Spleen (tissue), 11 donors: ENCODE measurements around the gene PFKL. TPM values are rescaled to one million over a fixed set of nuclear protein-coding genes. Genes with fewer than 3 reads are reported as not detected.

Source experiments
- DNase-seq: peaks from one replicate; pipeline ENCODE4 v3.0.0-alpha.2; 2020
- H3K27ac ChIP-seq, 8 donors: fragments of 200-600 bp; sonication (generic) in 7 of 8; 1 replicate in 4 of 8; 2 replicates in 4 of 8; pipeline versions ENCODE4 v1.5.0 to v1.8.0; 2016 to 2021; ENCODE audit warnings: inconsistent platforms in 4 of 8, mild to moderate bottlenecking in 4 of 8, moderate library complexity in 1 of 8
- H3K27me3 ChIP-seq, 7 donors: fragments of 200-600 bp; sonication (generic) in 6 of 7; replicated peaks in 1 of 7; 1 replicate in 4 of 7; 2 replicates in 3 of 7; pipeline versions ENCODE4 v1.5.0 to v1.8.0; 2016 to 2021; ENCODE audit warnings: inconsistent platforms in 3 of 7, mild to moderate bottlenecking in 1 of 7
- H3K36me3 ChIP-seq, 6 donors: fragments of 200-600 bp; sonication (generic) in 5 of 6; 1 replicate in 4 of 6; 2 replicates in 2 of 6; pipeline versions ENCODE4 v1.5.0 to v1.8.0; 2016 to 2021; ENCODE audit warnings: inconsistent platforms in 2 of 6
- H3K4me1 ChIP-seq, 6 donors: fragments of 200-600 bp; sonication (generic) in 5 of 6; 1 replicate in 3 of 6; 2 replicates in 3 of 6; pipeline versions ENCODE4 v1.5.0 to v1.8.0; 2016 to 2021; ENCODE audit warnings: inconsistent platforms in 3 of 6
- H3K4me3 ChIP-seq, 8 donors: fragments of 200-600 bp; sonication (generic) in 7 of 8; 1 replicate in 4 of 8; 2 replicates in 4 of 8; pipeline versions ENCODE4 v1.5.0 to v1.8.0; 2016 to 2021; ENCODE audit warnings: inconsistent platforms in 4 of 8, mild to moderate bottlenecking in 4 of 8, moderate library complexity in 2 of 8
- H3K9me3 ChIP-seq, 8 donors: fragments of 200-600 bp; sonication (generic) in 7 of 8; 1 replicate in 4 of 8; 2 replicates in 4 of 8; pipeline versions ENCODE4 v1.5.0 to v1.8.0; 2016 to 2021; ENCODE audit warnings: inconsistent platforms in 4 of 8
- POLR2A ChIP-seq, 3 donors: fragments of 450-650 bp; IDR thresholded peaks; one replicate each; pipeline ENCODE4 v1.5.1; 2017; ENCODE audit warnings: antibody characterized with exemption in 3 of 3, mild to moderate bottlenecking in 1 of 3
- POLR2AphosphoS5 ChIP-seq, 3 donors: sonication (generic); formaldehyde crosslinking; IDR thresholded peaks; one replicate each; pipeline ENCODE4 v1.5.1; 2017; ENCODE audit warnings: antibody characterized with exemption in 3 of 3
- WGBS, 5 donors: extraction: QIAGEN DNeasy Blood & Tissue Kit in 3 of 5; methylation state at CpG; one replicate each; pipeline versions ENCODE4 v1.1.5 to v1.1.7; 2013 to 2018; 5-methylcytosine and 5-hydroxymethylcytosine counted together
- intact Hi-C: fragments of 100-400 bp; cut with DNase I; formaldehyde crosslinking; loops from one replicate; pipeline ENCODE4 v1.15.0; 2023; ENCODE audit warnings: low total_unique reads
- polyA plus RNA-seq, 3 donors: library from polyadenylated mRNA; stranded (reverse); fragments of 200-250 nt; gene quantifications; one replicate each; pipeline ENCODE4 v1.2.1, GENCODE V29; 2013
- total RNA-seq, 7 donors: library from RNA; depleted of rRNA in 3 of 7; stranded (reverse); fragments of >200 nt in 3 of 7; fragmentation: NEBNext Ultra II Directional in 4 of 7; extraction: Animal tissue kit (Norgen Biotek cat#: 25700) in 4 of 7; gene quantifications; one replicate each; pipeline versions ENCODE4 v1.1.0 to v1.2.1, GENCODE V29; 2016 to 2021
- TF ChIP-seq, protein P1 (sequence below), 11 experiments: fragments of 200-600 bp in 7 of 11; fragments of 450-650 bp in 4 of 11; sonication (generic) in 4 of 11; IDR thresholded peaks in 8 of 11; conservative IDR thresholded peaks in 3 of 11; 1 replicate in 7 of 11; 2 replicates in 4 of 11; pipeline versions ENCODE4 v1.4.0 to v1.8.0; 2016 to 2021; ENCODE audit warnings: antibody characterized with exemption in 11 of 11, inconsistent platforms in 4 of 11, mild to moderate bottlenecking in 1 of 11
- donor health status: healthy with polysubstance abuse.
- donor health status: DM: no; HTN: no; CAD: no; lungs with moderate emphysema.
- donor health status: DM: no; HTN: no; CAD: no.
- donor health status: Bipolar disorder and iron deficiency.
- donor health status: healthy.
- donor health status: DM: no; HTN: no; CAD: no.
- donor health status: DM: yes; HTN: yes; CAD: no.

The PFKL gene
- total and polyA plus RNA-seq, 10 donors = 65.9 to 145 (median 112) TPM

GRCh38 chr21:44368711-44369446, 69.0 kb downstream of the PFKL start:
- Histone ChIP-seq H3K4me1 (peaks cover 0 to 23% (median 6%) of the 10 kb centered on the region in 6 donors), H3K27ac (no peak overlapping the region), H3K4me3 (no peak overlapping the region), H3K36me3 (peaks cover 0 to 77% (median 3%) of the 10 kb centered on the region in 6 donors), H3K27me3 (peaks cover 0 to 5% (median 0%) of the 10 kb centered on the region in 7 donors), H3K9me3 (peaks cover 0 to 7% (median 1%) of the 10 kb centered on the region in 8 donors)
- intact Hi-C loops = no loop called here
- 55 to 62% (median 60%) methylated on average over 31 to 35 of the region's 35 CpGs for WGBS, 5 donors
- TF ChIP-seq POLR2A (IDR thresholded peaks at IDR 0.05) = no peak
- TF ChIP-seq, protein P1, sequence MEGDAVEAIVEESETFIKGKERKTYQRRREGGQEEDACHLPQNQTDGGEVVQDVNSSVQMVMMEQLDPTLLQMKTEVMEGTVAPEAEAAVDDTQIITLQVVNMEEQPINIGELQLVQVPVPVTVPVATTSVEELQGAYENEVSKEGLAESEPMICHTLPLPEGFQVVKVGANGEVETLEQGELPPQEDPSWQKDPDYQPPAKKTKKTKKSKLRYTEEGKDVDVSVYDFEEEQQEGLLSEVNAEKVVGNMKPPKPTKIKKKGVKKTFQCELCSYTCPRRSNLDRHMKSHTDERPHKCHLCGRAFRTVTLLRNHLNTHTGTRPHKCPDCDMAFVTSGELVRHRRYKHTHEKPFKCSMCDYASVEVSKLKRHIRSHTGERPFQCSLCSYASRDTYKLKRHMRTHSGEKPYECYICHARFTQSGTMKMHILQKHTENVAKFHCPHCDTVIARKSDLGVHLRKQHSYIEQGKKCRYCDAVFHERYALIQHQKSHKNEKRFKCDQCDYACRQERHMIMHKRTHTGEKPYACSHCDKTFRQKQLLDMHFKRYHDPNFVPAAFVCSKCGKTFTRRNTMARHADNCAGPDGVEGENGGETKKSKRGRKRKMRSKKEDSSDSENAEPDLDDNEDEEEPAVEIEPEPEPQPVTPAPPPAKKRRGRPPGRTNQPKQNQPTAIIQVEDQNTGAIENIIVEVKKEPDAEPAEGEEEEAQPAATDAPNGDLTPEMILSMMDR (IDR thresholded peaks at IDR 0.05 in 8 of 11, conservative IDR thresholded peaks at IDR 0.05 in 3 of 11) = no peak
- no peak for TF ChIP-seq POLR2AphosphoS5 (IDR thresholded peaks at IDR 0.05)
- peak; percentile 73 for DNase-seq

GRCh38 chr21:44370027-44370735, 70.3 kb downstream of the PFKL start:
- H3K27ac ChIP-seq = peak overlapping the region in 7 of 8 donors; percentile 51 to 84 (median 68)
- TF ChIP-seq POLR2A (IDR thresholded peaks at IDR 0.05) = no peak
- TF ChIP-seq, protein P1 (IDR thresholded peaks at IDR 0.05 in 8 of 11, conservative IDR thresholded peaks at IDR 0.05 in 3 of 11) = no peak
- TF ChIP-seq POLR2AphosphoS5 (IDR thresholded peaks at IDR 0.05) = peak; percentile 40 to 71 (median 51)
- H3K4me1 ChIP-seq = peaks cover 3 to 36% (median 16%) of the 10 kb centered on the region in 6 donors
- H3K9me3 ChIP-seq = no peaks in the 10 kb centered on the region
- 32 to 59% (median 55%) methylated on average over 19 to 29 of the region's 29 CpGs for WGBS, 5 donors
- intact Hi-C loops = no loop called here
- peak; percentile 84 for DNase-seq
- peak overlapping the region in 2 of 8 donors; percentile 22 to 41 for H3K4me3 ChIP-seq
- peaks cover 0 to 5% (median 0%) of the 10 kb centered on the region in 7 donors for H3K27me3 ChIP-seq
- H3K36me3 ChIP-seq = peaks cover 0 to 66% (median 3%) of the 10 kb centered on the region in 6 donors

- peak overlapping the region in 7 of 8 donors; percentile 51 to 84 (median 68) for H3K27ac ChIP-seq
Observed at GRCh38 chr21:44370786-44371410, 71.0 kb downstream of the PFKL start.

More at GRCh38 chr21:44370786-44371410, 71.0 kb downstream of the PFKL start:
- intact Hi-C loops = no loop called here
- Histone ChIP-seq H3K9me3 (no peaks in the 10 kb centered on the region), H3K36me3 (peaks cover 0 to 63% (median 3%) of the 10 kb centered on the region in 6 donors), H3K4me3 (peak overlapping the region in 1 of 8 donors; percentile 41), H3K27me3 (peaks cover 0 to 5% (median 0%) of the 10 kb centered on the region in 7 donors), H3K4me1 (peaks cover 4 to 44% (median 24%) of the 10 kb centered on the region in 6 donors)
- 89 to 95% (median 92%) methylated on average over 33 to 37 of the region's 37 CpGs for WGBS, 5 donors
- TF ChIP-seq POLR2AphosphoS5 (IDR thresholded peaks at IDR 0.05) = peak in 1 of 3 donors; percentile 35
- TF ChIP-seq, protein P1 (IDR thresholded peaks at IDR 0.05 in 8 of 11, conservative IDR thresholded peaks at IDR 0.05 in 3 of 11) = no peak
- DNase-seq = peak; percentile 75
